OCI-LY3 (cell line): ENCODE measurements around the gene EYS.

ENCODE experiments used
- CTCF ChIP-seq: fragments of 200-600, 300-600 bp; sonication (generic); IDR thresholded peaks from 2 replicates; pipeline ENCODE4 v1.5.1; 2014; ENCODE audit warnings: antibody characterized with exemption, low read length, low read depth
- EZH2phosphoT487 ChIP-seq: fragments of 200-600 bp; shearing (Covaris generic); IDR thresholded peaks from 2 replicates; pipeline ENCODE4 v1.6.1; 2018; ENCODE audit warnings: antibody characterized with exemption, mixed run types, low read depth

GRCh38 chr6:64023693-64024092 is 1683.3 kb downstream of the EYS start:
- TF ChIP-seq CTCF (no peak), EZH2phosphoT487 (no peak)
